ENCODE results near the gene LBX2. TPM values are rescaled to one million over a fixed set of nuclear protein-coding genes. Genes with fewer than 3 reads are reported as not detected.

Gene LBX2
- total and polyA plus RNA-seq, 4 donors, result 0.63 to 1.9 (median 1.1) TPM

DNA sequence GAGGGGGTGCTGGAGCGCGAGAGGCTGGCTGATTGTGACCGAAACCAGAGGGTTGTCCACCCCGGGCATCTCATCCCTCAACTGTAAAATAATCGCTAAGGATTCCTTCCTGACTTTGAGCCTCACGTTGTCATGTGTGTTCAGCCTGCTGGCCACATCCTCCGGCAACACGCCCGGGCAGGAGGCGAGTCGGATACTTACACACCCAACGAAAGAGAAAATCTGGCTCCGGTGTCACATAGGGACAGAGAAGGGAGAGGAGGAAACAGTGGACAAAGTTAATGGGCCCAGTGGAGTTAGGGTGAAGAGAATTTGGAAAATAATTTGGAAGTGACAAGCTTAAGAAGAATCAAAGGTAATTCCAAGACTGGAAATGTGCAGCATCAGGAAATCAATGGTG lies 17.2 kb upstream of the LBX2 start:
- Histone ChIP-seq H3K4me3 (no peak overlapping the region), H3K9ac (ENCODE audit: insufficient read depth in 1 of 2, low read length in 2 of 2) (no peak overlapping the region), H3K36me3 (ENCODE audit: control insufficient read depth in 4 of 4, insufficient read depth in 4 of 4, low read length in 4 of 4) (no peaks in the 10 kb centered on the region), H3K27ac (ENCODE audit: low read depth in 1 of 2, low read length in 1 of 2) (no peak overlapping the region), H3K9me3 (ENCODE audit: control insufficient read depth in 4 of 4, insufficient read depth in 3 of 4, low read length in 3 of 4) (peaks cover 0 to 14% (median 0%) of the 10 kb centered on the region in 4 donors), H3K4me1 (ENCODE audit: control insufficient read depth in 5 of 5, insufficient read depth in 5 of 5, low read length in 5 of 5) (peaks cover 0 to 21% (median 0%) of the 10 kb centered on the region in 5 donors), H3K27me3 (ENCODE audit: control insufficient read depth in 3 of 3, insufficient read depth in 3 of 3, low read length in 2 of 3) (peaks cover 9 to 76% (median 70%) of the 10 kb centered on the region in 3 donors)
- 67 to 68% methylated on average over 13 of the region's 13 CpGs for WGBS, 2 donors
- TF ChIP-seq, protein P1, sequence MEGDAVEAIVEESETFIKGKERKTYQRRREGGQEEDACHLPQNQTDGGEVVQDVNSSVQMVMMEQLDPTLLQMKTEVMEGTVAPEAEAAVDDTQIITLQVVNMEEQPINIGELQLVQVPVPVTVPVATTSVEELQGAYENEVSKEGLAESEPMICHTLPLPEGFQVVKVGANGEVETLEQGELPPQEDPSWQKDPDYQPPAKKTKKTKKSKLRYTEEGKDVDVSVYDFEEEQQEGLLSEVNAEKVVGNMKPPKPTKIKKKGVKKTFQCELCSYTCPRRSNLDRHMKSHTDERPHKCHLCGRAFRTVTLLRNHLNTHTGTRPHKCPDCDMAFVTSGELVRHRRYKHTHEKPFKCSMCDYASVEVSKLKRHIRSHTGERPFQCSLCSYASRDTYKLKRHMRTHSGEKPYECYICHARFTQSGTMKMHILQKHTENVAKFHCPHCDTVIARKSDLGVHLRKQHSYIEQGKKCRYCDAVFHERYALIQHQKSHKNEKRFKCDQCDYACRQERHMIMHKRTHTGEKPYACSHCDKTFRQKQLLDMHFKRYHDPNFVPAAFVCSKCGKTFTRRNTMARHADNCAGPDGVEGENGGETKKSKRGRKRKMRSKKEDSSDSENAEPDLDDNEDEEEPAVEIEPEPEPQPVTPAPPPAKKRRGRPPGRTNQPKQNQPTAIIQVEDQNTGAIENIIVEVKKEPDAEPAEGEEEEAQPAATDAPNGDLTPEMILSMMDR (IDR thresholded peaks at IDR 0.05; ENCODE audit: control extremely low read depth, extremely low read depth), result no peak
- no peak for ATAC-seq (ENCODE audit: insufficient read depth, low FRiP score)
- no peak for DNase-seq

DNA sequence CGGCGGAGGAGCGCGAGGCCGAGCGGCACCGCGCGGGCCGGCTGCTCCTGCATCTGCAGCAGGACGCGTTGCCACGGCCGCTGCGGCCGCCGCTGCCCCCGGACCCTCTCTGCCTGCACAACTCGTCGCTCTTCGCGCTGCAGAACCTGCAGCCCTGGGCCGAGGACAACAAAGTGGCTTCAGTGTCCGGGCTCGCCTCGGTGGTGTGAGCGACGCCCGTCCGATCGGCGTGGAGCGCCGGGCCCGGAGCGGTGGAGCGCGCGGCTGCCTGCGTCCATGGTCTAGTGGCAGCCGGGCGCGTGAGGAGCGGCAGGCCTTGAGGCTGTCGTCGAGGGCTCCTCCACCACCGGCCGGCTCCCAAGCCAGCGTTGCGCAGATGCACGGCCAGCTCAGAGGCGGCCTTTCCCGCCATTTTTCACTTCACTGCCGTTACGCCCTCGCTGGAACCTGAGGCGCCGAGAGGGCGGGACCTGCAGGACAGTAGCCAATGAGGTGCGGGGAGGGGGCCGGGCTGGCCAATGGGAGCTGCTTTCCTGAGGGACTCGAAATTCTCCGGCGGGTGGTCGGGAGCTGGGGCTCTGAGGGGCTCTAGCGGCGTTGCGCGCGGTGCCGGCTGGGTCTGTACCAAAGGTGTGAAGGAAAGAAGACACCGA lies 16.7 kb upstream of the LBX2 start:
- Histone ChIP-seq H3K27me3 (ENCODE audit: control insufficient read depth in 3 of 3, insufficient read depth in 3 of 3, low read length in 2 of 3) (peaks cover 9 to 82% (median 76%) of the 10 kb centered on the region in 3 donors), H3K9ac (ENCODE audit: insufficient read depth in 1 of 2, low read length in 2 of 2) (no peak overlapping the region), H3K4me1 (ENCODE audit: control insufficient read depth in 5 of 5, insufficient read depth in 5 of 5, low read length in 5 of 5) (peaks cover 0 to 21% (median 0%) of the 10 kb centered on the region in 5 donors), H3K27ac (ENCODE audit: low read depth in 1 of 2, low read length in 1 of 2) (no peak overlapping the region), H3K4me3 (peak overlapping the region; percentile 11), H3K36me3 (ENCODE audit: control insufficient read depth in 4 of 4, insufficient read depth in 4 of 4, low read length in 4 of 4) (no peaks in the 10 kb centered on the region), H3K9me3 (ENCODE audit: control insufficient read depth in 4 of 4, insufficient read depth in 3 of 4, low read length in 3 of 4) (peaks cover 0 to 14% (median 0%) of the 10 kb centered on the region in 4 donors)
- ATAC-seq (ENCODE audit: insufficient read depth, low FRiP score) (no peak), DNase-seq (peak; percentile 63 to 80 (median 67))
- TF ChIP-seq, protein P1 (IDR thresholded peaks at IDR 0.05; ENCODE audit: control extremely low read depth, extremely low read depth), result no peak
- 2 to 5% methylated on average over 60 to 72 of the region's 72 CpGs for WGBS, 2 donors

DNA sequence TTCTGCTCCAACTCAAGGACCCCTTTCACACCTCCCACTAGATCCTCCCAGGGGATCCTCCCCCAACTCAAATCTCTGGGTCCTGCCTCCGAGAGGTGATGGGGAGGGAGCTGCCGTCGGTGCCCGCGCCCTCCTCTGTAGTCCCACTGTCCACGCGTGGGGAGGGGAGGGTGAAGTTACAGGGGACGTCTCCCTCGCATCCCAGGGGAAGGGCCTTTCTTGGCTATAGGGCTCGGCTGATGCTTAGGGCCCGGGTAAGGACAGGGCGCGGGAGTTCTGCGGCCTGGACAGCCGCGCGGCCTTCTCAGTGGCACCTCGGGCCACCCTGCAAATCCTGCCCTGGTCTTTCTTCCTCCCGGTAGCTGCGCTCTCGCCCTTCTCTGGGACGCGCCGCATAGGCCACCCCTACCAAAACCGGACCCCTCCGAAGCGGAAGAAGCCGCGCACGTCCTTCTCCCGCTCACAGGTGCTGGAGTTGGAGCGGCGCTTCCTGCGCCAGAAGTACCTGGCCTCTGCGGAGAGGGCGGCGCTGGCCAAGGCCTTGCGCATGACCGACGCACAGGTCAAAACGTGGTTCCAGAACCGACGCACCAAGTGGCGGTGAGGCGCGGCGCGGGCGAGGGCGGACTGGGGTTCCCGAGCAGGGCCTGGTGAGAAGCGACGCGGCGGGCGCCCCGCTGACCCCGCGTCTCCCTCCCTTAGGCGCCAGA lies 16.0 kb upstream of the LBX2 start:
- no peak for DNase-seq
- TF ChIP-seq, protein P1 (IDR thresholded peaks at IDR 0.05; ENCODE audit: control extremely low read depth, extremely low read depth), result no peak
- no peak overlapping the region for H3K4me3 ChIP-seq
- no peak overlapping the region for H3K9ac ChIP-seq (ENCODE audit: insufficient read depth in 1 of 2, low read length in 2 of 2)
- H3K4me1 ChIP-seq (ENCODE audit: control insufficient read depth in 5 of 5, insufficient read depth in 5 of 5, low read length in 5 of 5), result peaks cover 0 to 21% (median 0%) of the 10 kb centered on the region in 5 donors
- no peak overlapping the region for H3K27ac ChIP-seq (ENCODE audit: low read depth in 1 of 2, low read length in 1 of 2)
- 4 to 6% methylated on average over 51 to 60 of the region's 60 CpGs for WGBS, 2 donors
- peaks cover 0 to 14% (median 0%) of the 10 kb centered on the region in 4 donors for H3K9me3 ChIP-seq (ENCODE audit: control insufficient read depth in 4 of 4, insufficient read depth in 3 of 4, low read length in 3 of 4)
- H3K27me3 ChIP-seq (ENCODE audit: control insufficient read depth in 3 of 3, insufficient read depth in 3 of 3, low read length in 2 of 3), result peaks cover 9 to 84% (median 82%) of the 10 kb centered on the region in 3 donors
- H3K36me3 ChIP-seq (ENCODE audit: control insufficient read depth in 4 of 4, insufficient read depth in 4 of 4, low read length in 4 of 4), result no peaks in the 10 kb centered on the region
- peak; percentile 17 for ATAC-seq (ENCODE audit: insufficient read depth, low FRiP score)

Measured in lung (tissue), 12 donors.